PC-9 (cell line): Measurements from ENCODE around the gene USP49. TPM values are rescaled to one million over a fixed set of nuclear protein-coding genes. Genes with fewer than 3 reads are reported as not detected.

ENCODE experiments used
- BruUV-seq: library from RNA; stranded (reverse); fragments of 400-500 nt; replicated peaks from 2 replicates; lab custom pipeline; 2021; lab: Mats Ljungman, UMichigan
- CTCF ChIA-PET: fragments of 300-600 bp; sonication (Branson Sonifier 250); formaldehyde crosslinking; loops from one replicate; lab custom pipeline; 2022; ENCODE audit warnings: antibody characterized with exemption; lab: Charles Lee
- POLR2A ChIA-PET: fragments of 300-600 bp; sonication (Branson Sonifier 250); formaldehyde crosslinking; loops from one replicate; lab custom pipeline; 2022; ENCODE audit warnings: antibody characterized with exemption; ENCODE audit not compliant: unreplicated experiment; lab: Charles Lee
- DNase-seq, 2 experiments: peaks; one replicate each; pipeline versions ENCODE4 v3.0.0 to v3.0.0-alpha.2; 2015 to 2022; ENCODE audit warnings: mixed read lengths in 1 of 2
- H2AFZ ChIP-seq: fragments of 200-600 bp; sonication (generic); 2 replicates; pipeline ENCODE4 v1.8.1; 2017; ENCODE audit warnings: antibody characterized with exemption
- H3F3A ChIP-seq: fragments of 200-600 bp; sonication (generic); 2 replicates; pipeline ENCODE4 v1.8.1; 2017; ENCODE audit warnings: antibody characterized with exemption, mild to moderate bottlenecking, low read depth; ENCODE audit not compliant: insufficient read depth
- H3K27ac ChIP-seq: fragments of 200-600 bp; sonication (generic); 2 replicates; pipeline ENCODE4 v1.6.1; 2016; ENCODE audit warnings: mixed run types
- H3K27me3 ChIP-seq: fragments of 200-600 bp; sonication (generic); 2 replicates; pipeline ENCODE4 v1.6.1; 2016; ENCODE audit warnings: low read depth, mixed run types; ENCODE audit not compliant: insufficient read depth
- H3K36me3 ChIP-seq: fragments of 200-600 bp; sonication (generic); 2 replicates; pipeline ENCODE4 v1.6.1; 2016; ENCODE audit warnings: low read depth, mixed run types
- H3K4me1 ChIP-seq: fragments of 200-600 bp; sonication (generic); replicated peaks from 2 replicates; pipeline ENCODE4 v1.6.1; 2016; ENCODE audit warnings: mixed run types; ENCODE audit not compliant: insufficient read depth
- H3K4me2 ChIP-seq: fragments of 200-600 bp; sonication (generic); 2 replicates; pipeline ENCODE4 v1.6.1; 2017; ENCODE audit warnings: mixed run types
- H3K4me3 ChIP-seq: fragments of 200-600 bp; sonication (generic); 2 replicates; pipeline ENCODE4 v1.6.1; 2016; ENCODE audit warnings: mixed run types
- H3K79me2 ChIP-seq: fragments of 200-600 bp; sonication (generic); 2 replicates; pipeline ENCODE4 v1.6.1; 2017; ENCODE audit warnings: low read depth, mixed run types
- H3K9me2 ChIP-seq: fragments of 200-600 bp; sonication (generic); 2 replicates; pipeline ENCODE4 v1.8.1; 2017; ENCODE audit warnings: mild to moderate bottlenecking; ENCODE audit not compliant: insufficient read depth
- H3K9me3 ChIP-seq: fragments of 200-600 bp; sonication (generic); 2 replicates; pipeline ENCODE4 v1.8.1; 2016; ENCODE audit warnings: low read depth; ENCODE audit not compliant: insufficient read depth
- H4K20me1 ChIP-seq: fragments of 200-600 bp; sonication (generic); 2 replicates; pipeline ENCODE4 v1.8.1; 2017; ENCODE audit not compliant: insufficient read depth
- CTCF ChIP-seq: fragments of 200-600 bp; sonication (generic); conservative IDR thresholded peaks from 2 replicates; pipeline ENCODE4 v1.6.1; 2017; ENCODE audit warnings: mixed run types, antibody characterized with exemption, mild to moderate bottlenecking, moderate library complexity
- EZH2 ChIP-seq: fragments of 200-600 bp; sonication (generic); IDR thresholded peaks from 2 replicates; pipeline ENCODE4 v1.8.0; 2017; ENCODE audit warnings: antibody characterized with exemption, low read depth
- intact Hi-C: fragments of 100-400 bp; cut with micrococcal nuclease; formaldehyde crosslinking; loops from one replicate; pipeline ENCODE4 v1.10.0; 2022; ENCODE audit not compliant: unreplicated experiment
- total RNA-seq: library from RNA; stranded (reverse); gene quantifications from 2 replicates; pipeline ENCODE4 v1.2.3, GENCODE V29; 2021

USP49 gene
- total RNA-seq, 1 experiment from 2014 or later, result 10.9 TPM

GRCh38 chr6:41785689-41786450 lies 109.3 kb downstream of the USP49 start:
- no peak for TF ChIP-seq EZH2
- TF ChIP-seq CTCF, result no peak; the same call in 1 of the 2 replicates
- Histone ChIP-seq H3K79me2 (peaks cover 37% of the 10 kb centered on the region), H3K4me1 (peaks cover 53% of the 10 kb centered on the region), H3K4me2 (peak overlapping the region; percentile 90), H3K4me3 (peak overlapping the region; percentile 100), H3K27me3 (no peaks in the 10 kb centered on the region), H2AFZ (no peak overlapping the region; the same call in 1 of the 2 replicates), H4K20me1 (no peaks in the 10 kb centered on the region; the same call in 1 of the 2 replicates), H3K36me3 (peaks cover 20% of the 10 kb centered on the region), H3F3A (peaks cover 62% of the 10 kb centered on the region), H3K27ac (peak overlapping the region; percentile 78), H3K9me2 (no peaks in the 10 kb centered on the region), H3K9me3 (no peaks in the 10 kb centered on the region)
- DNase-seq, result no peak
- ChIA-PET CTCF (interaction anchor here (0.6 to 2.0 kb wide), 5 partner anchors 27 to 265 kb away, joined by 3 to 10 read pairs (median 4); partner anchors contain the start of genes BYSL, MED20 and TAF8), POLR2A (interaction anchor here (0.6 to 0.8 kb wide), 3 partner anchors 110 to 408 kb away, joined by 3 to 5 read pairs (median 5); no protein-coding TSS in a partner anchor)
- intact Hi-C loops, result loop anchor here (10.0 kb wide), 1 partner anchor 939 kb away; the partner anchor contains the start of gene PRPH2
- no TSS peak for BruUV-seq

DNA sequence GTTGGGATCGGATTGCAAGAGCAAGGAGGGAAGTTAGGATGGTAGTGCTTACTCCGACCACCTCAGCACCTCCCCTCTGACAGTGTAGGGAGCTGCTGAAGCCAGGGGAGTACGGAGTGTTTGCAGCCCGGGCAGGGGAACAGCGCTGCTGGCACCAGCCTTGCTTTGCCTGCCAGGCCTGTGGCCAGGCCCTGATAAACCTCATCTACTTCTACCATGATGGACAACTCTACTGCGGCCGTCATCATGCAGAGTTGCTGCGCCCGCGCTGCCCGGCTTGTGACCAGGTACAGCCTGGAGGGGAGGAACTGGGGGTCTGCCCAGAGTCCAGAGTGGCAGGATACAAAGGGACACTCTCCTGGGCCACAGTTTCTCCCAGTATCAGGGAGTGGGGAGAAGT lies 109.9 kb downstream of the USP49 start:
- no TSS peak for BruUV-seq
- Histone ChIP-seq H3K9me3 (no peaks in the 10 kb centered on the region), H2AFZ (no peak overlapping the region), H3K9me2 (no peaks in the 10 kb centered on the region), H3F3A (peaks cover 58% of the 10 kb centered on the region), H3K4me2 (peak overlapping the region; percentile 90), H3K79me2 (peaks cover 34% of the 10 kb centered on the region), H3K4me1 (peaks cover 53% of the 10 kb centered on the region), H3K36me3 (peaks cover 14% of the 10 kb centered on the region), H3K27ac (peak overlapping the region; percentile 78), H3K4me3 (no peak overlapping the region), H4K20me1 (no peaks in the 10 kb centered on the region; the same call in 1 of the 2 replicates), H3K27me3 (no peaks in the 10 kb centered on the region)
- ChIA-PET POLR2A (interaction anchor here (0.6 to 0.7 kb wide), 4 partner anchors 29 to 441 kb away, joined by 3 to 15 read pairs (median 4); no protein-coding TSS in a partner anchor), CTCF (interaction anchor here (0.9 to 1.6 kb wide), 3 partner anchors 136 to 265 kb away, joined by 4 to 9 read pairs (median 8); partner anchors contain the start of genes BYSL, MED20 and TAF8)
- intact Hi-C loops, result loop anchor here (10.0 kb wide), 1 partner anchor 940 kb away; the partner anchor contains the start of gene PRPH2
- DNase-seq, result no peak
- TF ChIP-seq EZH2 (no peak), CTCF (no peak)

DNA sequence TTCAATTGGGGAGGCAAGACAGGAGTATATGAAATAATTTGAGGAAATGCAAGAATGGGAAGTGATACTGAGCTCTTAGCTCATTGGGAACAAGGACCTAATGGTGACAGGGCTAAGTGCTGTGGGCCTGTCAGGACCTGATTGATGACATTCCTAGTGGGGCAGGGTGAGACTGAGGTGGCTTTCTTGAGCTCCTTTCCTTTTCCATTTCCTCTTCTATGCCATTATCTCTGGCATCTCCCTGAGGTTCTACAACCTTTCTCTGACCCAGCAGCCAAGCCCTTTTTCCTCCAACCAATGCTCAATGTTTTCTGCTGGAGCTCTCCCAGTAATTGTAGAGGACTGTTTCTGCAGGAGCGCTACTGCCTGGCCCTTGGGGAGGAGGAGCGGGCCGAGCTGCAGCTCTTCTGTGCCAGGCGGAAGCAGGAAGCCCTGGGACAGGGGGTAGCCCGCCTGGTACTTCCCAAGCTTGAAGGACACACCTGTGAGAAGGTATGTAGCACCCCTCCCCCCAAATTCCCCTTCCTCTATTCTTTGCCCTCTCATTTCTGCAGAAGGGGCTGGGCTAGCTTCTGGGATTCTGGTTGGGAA lies 110.5 kb downstream of the USP49 start:
- peak; percentile 68 to 90 for DNase-seq
- Histone ChIP-seq H3K9me3 (no peaks in the 10 kb centered on the region), H3F3A (peaks cover 52% of the 10 kb centered on the region), H3K9me2 (no peaks in the 10 kb centered on the region), H3K79me2 (peaks cover 28% of the 10 kb centered on the region), H3K27ac (peak overlapping the region; percentile 78), H3K4me1 (peaks cover 50% of the 10 kb centered on the region), H2AFZ (no peak overlapping the region), H3K4me3 (no peak overlapping the region), H4K20me1 (no peaks in the 10 kb centered on the region; the same call in 1 of the 2 replicates), H3K4me2 (peak overlapping the region; percentile 90), H3K27me3 (no peaks in the 10 kb centered on the region), H3K36me3 (peaks cover 8% of the 10 kb centered on the region)
- TF ChIP-seq EZH2 (no peak), CTCF (no peak)
- intact Hi-C loops, result loop anchor here (5.0 to 10.0 kb wide), 3 partner anchors 153 to 1093 kb away; partner anchors contain the start of genes PRPH2 and RPL7L1
- POLR2A ChIA-PET, result interaction anchor here (0.5 to 0.7 kb wide), 13 partner anchors 10 to 1642 kb away, joined by 3 to 15 read pairs (median 5); partner anchors contain the start of genes ABCC10, KLHDC3 and MEA1
- no TSS peak for BruUV-seq
- CTCF ChIA-PET, result interaction anchor here (0.5 to 1.6 kb wide), 8 partner anchors 48 to 430 kb away, joined by 3 to 10 read pairs (median 6); partner anchors contain the start of genes BYSL, MED20 and TAF8
